ENCODE data around the gene PXMP4.

The PXMP4 gene

GRCh38 chr20:33664762-33665144, 55.4 kb downstream of the PXMP4 start:
- TF ChIP-seq RBAK (tag by site-specific recombination; IDR thresholded peaks at IDR 0.05): no peak
- TF ChIP-seq ZBTB17 (tag by site-specific recombination; IDR thresholded peaks at IDR 0.05): peak; percentile 55
- TF ChIP-seq ZNF600 (tag by site-specific recombination; IDR thresholded peaks at IDR 0.05): 0 out of 2 replicates have a peak, but pooled peaks have one; percentile 77
- peak; percentile 51; the same call in 1 of the 2 replicates for TF ChIP-seq SCRT2 (tag by site-specific recombination; IDR thresholded peaks at IDR 0.05)
- no peak for TF ChIP-seq ZNF221 (tag by site-specific recombination; IDR thresholded peaks at IDR 0.05; ENCODE audit: borderline replicate concordance)
- no peak for TF ChIP-seq ZNF549 (tag by site-specific recombination; IDR thresholded peaks at IDR 0.05)
- TF ChIP-seq SP3 (tag by site-specific recombination; IDR thresholded peaks at IDR 0.05): peak; percentile 25; the same call in 1 of the 2 replicates
- peak; percentile 18 for TF ChIP-seq ZBTB20 (tag by site-specific recombination; IDR thresholded peaks at IDR 0.05)
- peak; percentile 41 for TF ChIP-seq SP2 (tag by site-specific recombination; IDR thresholded peaks at IDR 0.05)
- Histone ChIP-seq H3K4me1 (ENCODE audit: control insufficient read depth, insufficient read depth, low read length) (no peaks in the 10 kb centered on the region), H3K4me3 (ENCODE audit: low read depth, low read length) (no peak overlapping the region), H3K9me3 (ENCODE audit: control insufficient read depth, insufficient read depth, low read depth, low read length) (no peaks in the 10 kb centered on the region), H3K36me3 (ENCODE audit: control insufficient read depth in 2 of 2, insufficient read depth in 1 of 2, low read length in 2 of 2) (peaks cover 0 to 40% of the 10 kb centered on the region in 2 experiments; a peak in 1 of 3 replicates), H3K27ac (ENCODE audit: extremely low read depth, low read depth, low read length) (no peak overlapping the region)
- ChIA-PET POLR2A (interaction anchor here (1.2 to 3.2 kb wide), 5 partner anchors 10 to 263 kb away, joined by 4 to 23 read pairs (median 10); partner anchors contain the start of genes CBFA2T2, CDK5RAP1 and NECAB3), CTCF (interaction anchor here (0.6 to 1.4 kb wide), 3 partner anchors 16 to 207 kb away, joined by 3 to 6 read pairs (median 4); no protein-coding TSS in a partner anchor)

GRCh38 chr20:33664085-33664761, 55.9 kb downstream of the PXMP4 start:
- no peaks in the 10 kb centered on the region for H3K4me1 ChIP-seq (ENCODE audit: control insufficient read depth, insufficient read depth, low read length)
- POLR2A ChIA-PET: interaction anchor here (1.0 to 3.2 kb wide), 13 partner anchors 8 to 263 kb away, joined by 3 to 23 read pairs (median 7); partner anchors contain the start of genes CBFA2T2, CDK5RAP1, NECAB3 and PXMP4
- peaks cover 0 to 40% of the 10 kb centered on the region in 2 experiments; a peak in 1 of 3 replicates for H3K36me3 ChIP-seq (ENCODE audit: control insufficient read depth in 2 of 2, insufficient read depth in 1 of 2, low read length in 2 of 2)
- H3K4me3 ChIP-seq (ENCODE audit: low read depth, low read length): peak overlapping the region; percentile 58
- peak overlapping the region; percentile 62; the same call in 1 of the 2 replicates for H3K27ac ChIP-seq (ENCODE audit: extremely low read depth, low read depth, low read length)
- H3K9me3 ChIP-seq (ENCODE audit: control insufficient read depth, insufficient read depth, low read depth, low read length): no peaks in the 10 kb centered on the region
- TF ChIP-seq ZFP37 (tag by site-specific recombination; IDR thresholded peaks at IDR 0.05): no peak
- peak; percentile 50 for TF ChIP-seq ZNF335 (tag by site-specific recombination; conservative IDR thresholded peaks at IDR 0.05)
- TF ChIP-seq ZNF423 (tag by site-specific recombination; IDR thresholded peaks at IDR 0.05): no peak
- TF ChIP-seq SCRT1 (tag by site-specific recombination; IDR thresholded peaks at IDR 0.05; ENCODE audit: borderline replicate concordance): peak; percentile 88; the same call in 1 of the 2 replicates
- no peak for TF ChIP-seq ZNF214 (tag by site-specific recombination; IDR thresholded peaks at IDR 0.05; ENCODE audit: borderline replicate concordance)
- TF ChIP-seq ZNF624 (tag by site-specific recombination; IDR thresholded peaks at IDR 0.05): no peak
- no peak for TF ChIP-seq ZNF138 (tag by site-specific recombination; IDR thresholded peaks at IDR 0.05; ENCODE audit: borderline replicate concordance)
- peak; percentile 53 for TF ChIP-seq ZFHX2 (tag by site-specific recombination; conservative IDR thresholded peaks at IDR 0.05)
- peak; percentile 12; the same call in 1 of the 2 replicates for TF ChIP-seq IKZF3 (tag by site-specific recombination; IDR thresholded peaks at IDR 0.05)
- TF ChIP-seq, protein P1, sequence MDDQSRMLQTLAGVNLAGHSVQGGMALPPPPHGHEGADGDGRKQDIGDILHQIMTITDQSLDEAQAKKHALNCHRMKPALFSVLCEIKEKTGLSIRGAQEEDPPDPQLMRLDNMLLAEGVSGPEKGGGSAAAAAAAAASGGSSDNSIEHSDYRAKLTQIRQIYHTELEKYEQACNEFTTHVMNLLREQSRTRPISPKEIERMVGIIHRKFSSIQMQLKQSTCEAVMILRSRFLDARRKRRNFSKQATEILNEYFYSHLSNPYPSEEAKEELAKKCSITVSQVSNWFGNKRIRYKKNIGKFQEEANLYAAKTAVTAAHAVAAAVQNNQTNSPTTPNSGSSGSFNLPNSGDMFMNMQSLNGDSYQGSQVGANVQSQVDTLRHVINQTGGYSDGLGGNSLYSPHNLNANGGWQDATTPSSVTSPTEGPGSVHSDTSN (CRISPR knock-in tag; IDR thresholded peaks at IDR 0.05): no peak
- peak; percentile 66 for TF ChIP-seq PRDM1 (tag by site-specific recombination; IDR thresholded peaks at IDR 0.05)
- TF ChIP-seq ZNF776 (tag by site-specific recombination; IDR thresholded peaks at IDR 0.05; ENCODE audit: borderline replicate concordance): no peak
- no peak for TF ChIP-seq ZNF658 (tag by site-specific recombination; IDR thresholded peaks at IDR 0.05)
- 0 out of 2 replicates have a peak, but pooled peaks have one; percentile 47 for TF ChIP-seq ZBTB7A (tag by site-specific recombination; IDR thresholded peaks at IDR 0.05; ENCODE audit: low read depth)
- peak; percentile 44; the same call in 1 of the 2 replicates for TF ChIP-seq ZNF341 (tag by site-specific recombination; IDR thresholded peaks at IDR 0.05; ENCODE audit: low read depth)
- TF ChIP-seq ZNF677 (tag by site-specific recombination; IDR thresholded peaks at IDR 0.05): peak; percentile 69
- no peak for TF ChIP-seq RBAK (tag by site-specific recombination; IDR thresholded peaks at IDR 0.05)
- peak; percentile 97 for TF ChIP-seq SCRT2 (tag by site-specific recombination; IDR thresholded peaks at IDR 0.05)
- TF ChIP-seq, protein P2, sequence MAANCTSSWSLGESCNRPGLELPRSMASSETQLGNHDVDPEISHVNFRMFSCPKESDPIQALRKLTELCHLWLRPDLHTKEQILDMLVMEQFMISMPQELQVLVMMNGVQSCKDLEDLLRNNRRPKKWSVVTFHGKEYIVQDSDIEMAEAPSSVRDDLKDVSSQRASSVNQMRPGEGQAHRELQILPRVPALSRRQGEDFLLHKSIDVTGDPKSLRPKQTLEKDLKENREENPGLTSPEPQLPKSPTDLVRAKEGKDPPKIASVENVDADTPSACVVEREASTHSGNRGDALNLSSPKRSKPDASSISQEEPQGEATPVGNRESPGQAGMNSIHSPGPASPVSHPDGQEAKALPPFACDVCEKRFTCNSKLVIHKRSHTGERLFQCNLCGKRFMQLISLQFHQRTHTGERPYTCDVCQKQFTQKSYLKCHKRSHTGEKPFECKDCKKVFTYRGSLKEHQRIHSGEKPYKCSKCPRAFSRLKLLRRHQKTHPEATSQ (tag by site-specific recombination; IDR thresholded peaks at IDR 0.05): 0 out of 2 replicates have a peak, but pooled peaks have one; percentile 3
- CTCF ChIA-PET: interaction anchor here (0.6 to 1.8 kb wide), 5 partner anchors 11 to 368 kb away, joined by 3 to 8 read pairs (median 4); no protein-coding TSS in a partner anchor

Data from HEK293 (cell line).